NOMO-1 (cell line): ENCODE measurements around the gene ZNF14.
"Not testable (repeated sequence)": the region's sequence is repeated elsewhere in the genome, so short reads cannot be mapped to it uniquely, and the experiment has no call there.

ENCODE experiments used
- DNase-seq, 2 experiments: peaks; one replicate each; lab custom pipeline; 2025; ENCODE audit not compliant: unreplicated experiment in 2 of 2; lab: John Stamatoyannopoulos, UW

ZNF14 gene

GRCh38 chr19:19696386-19696785 lies 36.5 kb downstream of the ZNF14 start:
- DNase-seq, result no peak

GRCh38 chr19:19691683-19692082 lies 41.2 kb downstream of the ZNF14 start:
- no peak for DNase-seq

GRCh38 chr19:19689023-19689422 lies 43.9 kb downstream of the ZNF14 start:
- peak in 1 of 2 experiments; percentile 3 for DNase-seq

GRCh38 chr19:19687090-19687489 lies 45.8 kb downstream of the ZNF14 start:
- peak; percentile 19 to 25 for DNase-seq

GRCh38 chr19:19686580-19686979 lies 46.3 kb downstream of the ZNF14 start:
- no peak for DNase-seq

- not testable (repeated sequence) for DNase-seq
Measured at GRCh38 chr19:19686119-19686518, 46.8 kb downstream of the ZNF14 start.

GRCh38 chr19:19679176-19680073 lies 53.5 kb downstream of the ZNF14 start:
- DNase-seq, result no peak

- no peak for DNase-seq
Measured at GRCh38 chr19:19677579-19677978, 55.3 kb downstream of the ZNF14 start.

- no peak for DNase-seq
Measured at GRCh38 chr19:19674315-19674714, 58.6 kb downstream of the ZNF14 start.

GRCh38 chr19:19672816-19673215 lies 60.1 kb downstream of the ZNF14 start:
- DNase-seq, result no peak

GRCh38 chr19:19670070-19670551 lies 62.8 kb downstream of the ZNF14 start:
- DNase-seq, result no peak

- peak; percentile 83 to 92 for DNase-seq
Measured at GRCh38 chr19:19668230-19669012, 64.5 kb downstream of the ZNF14 start, which contains the start of gene ZNF101. Gene ZNF101, plus strand, starts transcription at chr19:19668839. Its CDS starts 125 bp downstream, at chr19:19668964.

GRCh38 chr19:19665420-19665948 lies 67.4 kb downstream of the ZNF14 start:
- not testable (repeated sequence) for DNase-seq

- DNase-seq, result peak; percentile 96 to 97
Measured at GRCh38 chr19:19663256-19664120, 69.4 kb downstream of the ZNF14 start, which contains the start of gene ATP13A1. Gene ATP13A1, minus strand, starts transcription at chr19:19663676. Its CDS starts 10 bp downstream, at chr19:19663666.

GRCh38 chr19:19662871-19663255 lies 70.0 kb downstream of the ZNF14 start:
- DNase-seq, result peak; percentile 18 to 45

GRCh38 chr19:19662344-19662743 lies 70.6 kb downstream of the ZNF14 start:
- no peak for DNase-seq

- peak; percentile 68 to 95 for DNase-seq
Measured at GRCh38 chr19:19661675-19662251, 71.1 kb downstream of the ZNF14 start.

- DNase-seq, result no peak
Measured at GRCh38 chr19:19661141-19661674, 71.7 kb downstream of the ZNF14 start.
